ENCODE results near the gene PATL1. TPM values are rescaled to one million over a fixed set of nuclear protein-coding genes. Genes with fewer than 3 reads are reported as not detected.
A peak's percentile ranks its signal among the peaks of the same experiment; 100 is the strongest.
"Not testable (repeated sequence)": the region's sequence is repeated elsewhere in the genome, so short reads cannot be mapped to it uniquely, and the experiment has no call there.

The PATL1 gene
- total RNA-seq, 1 experiment from 2014 or later, result 57.0 TPM

GRCh38 chr11:59706518-59707285, 37.9 kb upstream of the PATL1 start:
- no TSS peak for BruUV-seq (replicated peaks)
- ATAC-seq (peak; percentile 94), DNase-seq (ENCODE audit: low read depth, low spot score) (peak; percentile 35)
- H3K27me3 ChIP-seq (ENCODE audit: control insufficient read depth, insufficient read depth, low read length), result no peaks in the 10 kb centered on the region
- H3K9me3 ChIP-seq (ENCODE audit: control insufficient read depth, insufficient read depth, low read depth, low read length), result no peaks in the 10 kb centered on the region
- intact Hi-C loops (cut with micrococcal nuclease; ENCODE audit: unreplicated experiment) (no loop called here), in situ Hi-C loops (cut with HindIII; ENCODE audit: low pct_unique_long_range_greater_than_20kb, low sequenced_read_pairs) (no loop called here)
- ChIA-PET POLR2A (no interaction called here), CTCF (no interaction called here)
- TF ChIP-seq SIN3A (IDR thresholded peaks at IDR 0.05; ENCODE audit: borderline replicate concordance, insufficient read depth, low read depth, low read length), result no peak
- peak; percentile 61; the same call in 1 of the 2 replicates for TF ChIP-seq POLR2AphosphoS5 (IDR thresholded peaks at IDR 0.05; ENCODE audit: low read depth, low read length)
- peak; percentile 98 for TF ChIP-seq TCF7L2 (IDR thresholded peaks at IDR 0.05; ENCODE audit: low read depth, low read length)
- TF ChIP-seq, protein P1, sequence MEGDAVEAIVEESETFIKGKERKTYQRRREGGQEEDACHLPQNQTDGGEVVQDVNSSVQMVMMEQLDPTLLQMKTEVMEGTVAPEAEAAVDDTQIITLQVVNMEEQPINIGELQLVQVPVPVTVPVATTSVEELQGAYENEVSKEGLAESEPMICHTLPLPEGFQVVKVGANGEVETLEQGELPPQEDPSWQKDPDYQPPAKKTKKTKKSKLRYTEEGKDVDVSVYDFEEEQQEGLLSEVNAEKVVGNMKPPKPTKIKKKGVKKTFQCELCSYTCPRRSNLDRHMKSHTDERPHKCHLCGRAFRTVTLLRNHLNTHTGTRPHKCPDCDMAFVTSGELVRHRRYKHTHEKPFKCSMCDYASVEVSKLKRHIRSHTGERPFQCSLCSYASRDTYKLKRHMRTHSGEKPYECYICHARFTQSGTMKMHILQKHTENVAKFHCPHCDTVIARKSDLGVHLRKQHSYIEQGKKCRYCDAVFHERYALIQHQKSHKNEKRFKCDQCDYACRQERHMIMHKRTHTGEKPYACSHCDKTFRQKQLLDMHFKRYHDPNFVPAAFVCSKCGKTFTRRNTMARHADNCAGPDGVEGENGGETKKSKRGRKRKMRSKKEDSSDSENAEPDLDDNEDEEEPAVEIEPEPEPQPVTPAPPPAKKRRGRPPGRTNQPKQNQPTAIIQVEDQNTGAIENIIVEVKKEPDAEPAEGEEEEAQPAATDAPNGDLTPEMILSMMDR (IDR thresholded peaks at IDR 0.05), result no peak
- TF ChIP-seq, protein P2, sequence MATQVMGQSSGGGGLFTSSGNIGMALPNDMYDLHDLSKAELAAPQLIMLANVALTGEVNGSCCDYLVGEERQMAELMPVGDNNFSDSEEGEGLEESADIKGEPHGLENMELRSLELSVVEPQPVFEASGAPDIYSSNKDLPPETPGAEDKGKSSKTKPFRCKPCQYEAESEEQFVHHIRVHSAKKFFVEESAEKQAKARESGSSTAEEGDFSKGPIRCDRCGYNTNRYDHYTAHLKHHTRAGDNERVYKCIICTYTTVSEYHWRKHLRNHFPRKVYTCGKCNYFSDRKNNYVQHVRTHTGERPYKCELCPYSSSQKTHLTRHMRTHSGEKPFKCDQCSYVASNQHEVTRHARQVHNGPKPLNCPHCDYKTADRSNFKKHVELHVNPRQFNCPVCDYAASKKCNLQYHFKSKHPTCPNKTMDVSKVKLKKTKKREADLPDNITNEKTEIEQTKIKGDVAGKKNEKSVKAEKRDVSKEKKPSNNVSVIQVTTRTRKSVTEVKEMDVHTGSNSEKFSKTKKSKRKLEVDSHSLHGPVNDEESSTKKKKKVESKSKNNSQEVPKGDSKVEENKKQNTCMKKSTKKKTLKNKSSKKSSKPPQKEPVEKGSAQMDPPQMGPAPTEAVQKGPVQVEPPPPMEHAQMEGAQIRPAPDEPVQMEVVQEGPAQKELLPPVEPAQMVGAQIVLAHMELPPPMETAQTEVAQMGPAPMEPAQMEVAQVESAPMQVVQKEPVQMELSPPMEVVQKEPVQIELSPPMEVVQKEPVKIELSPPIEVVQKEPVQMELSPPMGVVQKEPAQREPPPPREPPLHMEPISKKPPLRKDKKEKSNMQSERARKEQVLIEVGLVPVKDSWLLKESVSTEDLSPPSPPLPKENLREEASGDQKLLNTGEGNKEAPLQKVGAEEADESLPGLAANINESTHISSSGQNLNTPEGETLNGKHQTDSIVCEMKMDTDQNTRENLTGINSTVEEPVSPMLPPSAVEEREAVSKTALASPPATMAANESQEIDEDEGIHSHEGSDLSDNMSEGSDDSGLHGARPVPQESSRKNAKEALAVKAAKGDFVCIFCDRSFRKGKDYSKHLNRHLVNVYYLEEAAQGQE (IDR thresholded peaks at IDR 0.05; ENCODE audit: insufficient read depth in 1 of 2, low read depth in 2 of 2, low read length in 1 of 2), result no peak
- peaks cover 13% of the 10 kb centered on the region; the same call in 1 of the 2 replicates for H3K4me1 ChIP-seq (ENCODE audit: control insufficient read depth, insufficient read depth, low read length)
- H3K27ac ChIP-seq (ENCODE audit: low read length), result peak overlapping the region; percentile 77
- H3K4me3 ChIP-seq (ENCODE audit: low read depth in 2 of 2, low read length in 2 of 2), result no peak overlapping the region
- no peaks in the 10 kb centered on the region for H3K36me3 ChIP-seq (ENCODE audit: control insufficient read depth, insufficient read depth, low read length)

- TF ChIP-seq, protein P2 (IDR thresholded peaks at IDR 0.05; ENCODE audit: insufficient read depth in 1 of 2, low read depth in 2 of 2, low read length in 1 of 2), result no peak
- no peak for TF ChIP-seq SIN3A (IDR thresholded peaks at IDR 0.05; ENCODE audit: borderline replicate concordance, insufficient read depth, low read depth, low read length)
- TF ChIP-seq POLR2AphosphoS5 (IDR thresholded peaks at IDR 0.05; ENCODE audit: low read depth, low read length), result no peak
- no peak for TF ChIP-seq TCF7L2 (IDR thresholded peaks at IDR 0.05; ENCODE audit: low read depth, low read length)
- TF ChIP-seq, protein P1 (IDR thresholded peaks at IDR 0.05), result no peak
- intact Hi-C loops (cut with micrococcal nuclease; ENCODE audit: unreplicated experiment) (no loop called here), in situ Hi-C loops (cut with HindIII; ENCODE audit: low pct_unique_long_range_greater_than_20kb, low sequenced_read_pairs) (no loop called here)
- CTCF ChIA-PET, result no interaction called here
- POLR2A ChIA-PET, result no interaction called here
- Histone ChIP-seq H3K4me1 (ENCODE audit: control insufficient read depth, insufficient read depth, low read length) (peaks cover 13% of the 10 kb centered on the region; the same call in 1 of the 2 replicates), H3K4me3 (ENCODE audit: low read depth in 2 of 2, low read length in 2 of 2) (no peak overlapping the region), H3K27me3 (ENCODE audit: control insufficient read depth, insufficient read depth, low read length) (no peaks in the 10 kb centered on the region), H3K9me3 (ENCODE audit: control insufficient read depth, insufficient read depth, low read depth, low read length) (no peaks in the 10 kb centered on the region), H3K27ac (ENCODE audit: low read length) (no peak overlapping the region), H3K36me3 (ENCODE audit: control insufficient read depth, insufficient read depth, low read length) (no peaks in the 10 kb centered on the region)
- BruUV-seq (replicated peaks), result no TSS peak
- ATAC-seq (no peak), DNase-seq (ENCODE audit: low read depth, low spot score) (no peak)
Measured at GRCh38 chr11:59705294-59705693, 36.5 kb upstream of the PATL1 start.

DNA sequence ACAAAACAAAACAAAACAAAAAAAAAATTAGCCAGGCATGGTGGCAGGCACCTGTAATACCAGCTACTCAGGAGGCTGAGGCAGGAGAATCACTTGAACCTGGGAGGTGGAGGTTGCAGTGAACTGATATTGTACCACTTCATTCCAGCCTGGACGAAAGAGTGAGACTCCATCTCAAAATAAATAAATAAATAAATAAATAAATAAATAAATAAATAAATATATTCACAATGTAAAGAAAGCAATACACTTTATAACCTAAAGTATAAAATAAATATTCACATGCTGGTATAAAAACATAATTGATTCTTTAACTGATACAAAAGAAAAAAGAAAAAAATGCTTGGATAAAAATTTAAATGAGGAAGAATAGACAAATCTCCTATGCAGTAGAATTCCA, 34.7 kb upstream of the PATL1 start:
- in situ Hi-C loops (cut with HindIII; ENCODE audit: low pct_unique_long_range_greater_than_20kb, low sequenced_read_pairs); H3K4me3 ChIP-seq (ENCODE audit: low read depth in 2 of 2, low read length in 2 of 2); ATAC-seq; H3K9me3 ChIP-seq (ENCODE audit: control insufficient read depth, insufficient read depth, low read depth, low read length); H3K36me3 ChIP-seq (ENCODE audit: control insufficient read depth, insufficient read depth, low read length); DNase-seq (ENCODE audit: low read depth, low spot score); H3K27me3 ChIP-seq (ENCODE audit: control insufficient read depth, insufficient read depth, low read length); BruUV-seq (replicated peaks); H3K27ac ChIP-seq (ENCODE audit: low read length); POLR2A ChIA-PET; CTCF ChIA-PET; intact Hi-C loops (cut with micrococcal nuclease; ENCODE audit: unreplicated experiment): not testable (repeated sequence)
- peaks cover 13% of the 10 kb centered on the region; the same call in 1 of the 2 replicates for H3K4me1 ChIP-seq (ENCODE audit: control insufficient read depth, insufficient read depth, low read length)

All from Panc1 (cell line).